G401.6 (cell line): ENCODE measurements around the gene NDUFAB1.
"Not testable (repeated sequence)": the region's sequence is repeated elsewhere in the genome, so short reads cannot be mapped to it uniquely, and the experiment has no call there.

Source experiments
- FAIRE-seq: peaks from 2 replicates; lab custom pipeline; 2012; peaks lifted over from hg19 to GRCh38; lab: Jason Lieb, UNC

Gene NDUFAB1

DNA sequence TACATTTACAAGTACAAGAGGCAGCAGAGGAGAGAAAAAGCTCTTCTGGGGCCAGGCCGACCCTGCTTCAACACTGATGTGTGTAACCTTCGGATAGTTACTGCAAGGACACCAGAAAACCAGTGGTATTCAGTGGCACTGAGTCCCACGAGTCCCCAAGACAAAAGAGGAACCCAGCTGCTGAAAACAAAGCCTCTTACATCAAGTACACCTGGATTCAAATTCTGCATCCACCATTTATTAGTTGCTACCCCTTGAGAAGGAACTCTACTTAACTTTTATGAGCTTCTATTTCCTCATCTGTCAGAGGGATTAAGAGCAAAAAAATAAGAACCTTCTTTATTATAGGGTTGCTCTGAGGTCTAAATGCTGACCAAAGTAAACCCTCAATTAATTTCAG, 41.6 kb downstream of the NDUFAB1 start:
- FAIRE-seq, result no peak

GRCh38 chr16:23552161-23552560, 44.0 kb downstream of the NDUFAB1 start:
- no peak for FAIRE-seq

DNA sequence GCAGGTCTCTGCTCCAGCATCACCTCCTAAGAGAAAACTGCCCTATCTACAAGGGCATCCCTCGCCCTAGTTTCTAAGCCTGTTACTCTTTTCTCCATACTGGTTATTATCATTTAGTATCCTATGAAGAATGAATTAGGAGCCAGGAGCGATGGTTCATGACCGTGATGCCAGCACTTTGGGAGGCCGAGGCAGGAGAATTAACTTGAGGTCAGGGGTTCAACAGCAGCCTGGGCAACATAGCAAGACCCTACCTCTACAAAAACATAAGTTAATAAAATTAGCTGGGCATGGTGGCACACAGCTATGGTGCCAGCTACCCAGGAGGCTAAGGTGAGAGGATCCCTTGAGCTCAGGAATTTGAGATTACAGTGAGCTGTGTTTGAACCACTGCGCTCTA, 46.2 kb downstream of the NDUFAB1 start:
- FAIRE-seq, result no peak

DNA sequence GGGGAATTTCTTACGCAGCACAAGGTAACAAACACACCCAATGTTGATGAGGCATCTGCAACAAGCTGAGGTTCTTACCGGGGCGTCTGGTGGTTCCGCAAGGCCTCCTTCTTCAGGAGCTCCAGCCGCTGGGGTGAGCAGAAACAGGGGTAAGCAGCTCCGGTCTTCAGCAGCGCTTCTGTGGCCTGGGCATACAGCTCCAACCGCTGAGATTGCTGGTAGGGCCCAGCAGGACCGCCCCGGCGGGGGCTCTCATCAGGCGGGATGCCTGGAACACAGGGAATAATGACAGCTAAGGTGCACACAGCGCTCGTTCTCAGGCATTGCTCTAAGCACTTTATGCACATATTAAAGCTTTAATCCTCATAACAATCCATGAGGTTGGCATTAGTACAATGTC, 51.7 kb downstream of the NDUFAB1 start:
- no peak for FAIRE-seq

DNA sequence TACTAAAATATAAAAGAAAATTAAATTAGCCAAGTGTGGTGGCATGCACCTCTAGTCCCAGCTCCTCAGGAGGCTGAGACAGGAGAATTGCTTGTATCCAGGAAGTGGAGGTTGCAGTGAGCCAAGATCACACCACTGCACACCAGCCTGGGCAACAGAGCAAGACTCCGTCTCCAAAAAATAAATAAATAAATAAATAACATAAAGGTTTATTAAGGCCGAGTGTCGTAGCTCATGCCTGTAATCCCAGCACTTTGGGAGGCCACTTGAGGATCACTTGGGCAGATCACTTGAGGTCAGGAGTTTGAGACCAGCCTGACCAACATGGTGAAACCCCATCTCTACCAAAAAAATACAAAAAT, 55.3 kb downstream of the NDUFAB1 start:
- not testable (repeated sequence) for FAIRE-seq

- no peak for FAIRE-seq
These were observed 55.9 kb downstream of the NDUFAB1 start for GRCh38 chr16:23539984-23540816.

GRCh38 chr16:23538919-23539278, 57.2 kb downstream of the NDUFAB1 start:
- no peak for FAIRE-seq

DNA sequence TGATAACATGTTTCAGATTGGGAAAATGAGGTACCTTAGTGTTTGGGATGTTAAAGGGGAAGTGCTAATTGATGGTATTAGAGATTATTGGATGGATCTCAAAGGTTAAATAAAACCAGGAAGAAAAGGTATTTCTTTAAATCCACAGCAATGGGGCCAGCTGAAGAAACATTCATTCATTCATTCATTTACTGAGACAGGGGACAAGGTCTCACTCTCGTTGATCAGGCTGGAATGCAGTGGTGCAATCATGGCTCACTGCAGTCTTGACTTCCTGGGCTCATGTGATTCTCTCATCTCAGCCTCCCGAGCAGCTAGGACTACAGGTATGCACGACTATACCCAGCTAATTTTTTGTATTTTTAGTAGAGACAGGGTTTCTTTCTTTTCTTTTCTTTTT, 58.7 kb downstream of the NDUFAB1 start:
- no peak for FAIRE-seq

- no peak for FAIRE-seq
These were observed 60.2 kb downstream of the NDUFAB1 start for GRCh38 chr16:23535901-23536300.

GRCh38 chr16:23534868-23535860, 61.0 kb downstream of the NDUFAB1 start:
- FAIRE-seq, result no peak

- no peak for FAIRE-seq
These were observed 63.7 kb downstream of the NDUFAB1 start for GRCh38 chr16:23532448-23532847.
